T-helper 2 cell (primary cell): ENCODE results near the gene RAB30.
A peak's percentile ranks its signal among the peaks of the same experiment; 100 is the strongest.

ENCODE experiments used
- DNase-seq, 5 experiments: peaks; one replicate each; pipeline versions ENCODE4 v3.0.0 to v3.0.0-alpha.2; 2012 to 2022
- total RNA-seq, 2 donors: gene quantifications; one replicate each; lab custom pipeline; 2026; lab: John Stamatoyannopoulos, UW

Gene RAB30, protein sequence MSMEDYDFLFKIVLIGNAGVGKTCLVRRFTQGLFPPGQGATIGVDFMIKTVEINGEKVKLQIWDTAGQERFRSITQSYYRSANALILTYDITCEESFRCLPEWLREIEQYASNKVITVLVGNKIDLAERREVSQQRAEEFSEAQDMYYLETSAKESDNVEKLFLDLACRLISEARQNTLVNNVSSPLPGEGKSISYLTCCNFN
- 27.5 to 76.4 reads per million in 2 donors for total RNA-seq

DNA sequence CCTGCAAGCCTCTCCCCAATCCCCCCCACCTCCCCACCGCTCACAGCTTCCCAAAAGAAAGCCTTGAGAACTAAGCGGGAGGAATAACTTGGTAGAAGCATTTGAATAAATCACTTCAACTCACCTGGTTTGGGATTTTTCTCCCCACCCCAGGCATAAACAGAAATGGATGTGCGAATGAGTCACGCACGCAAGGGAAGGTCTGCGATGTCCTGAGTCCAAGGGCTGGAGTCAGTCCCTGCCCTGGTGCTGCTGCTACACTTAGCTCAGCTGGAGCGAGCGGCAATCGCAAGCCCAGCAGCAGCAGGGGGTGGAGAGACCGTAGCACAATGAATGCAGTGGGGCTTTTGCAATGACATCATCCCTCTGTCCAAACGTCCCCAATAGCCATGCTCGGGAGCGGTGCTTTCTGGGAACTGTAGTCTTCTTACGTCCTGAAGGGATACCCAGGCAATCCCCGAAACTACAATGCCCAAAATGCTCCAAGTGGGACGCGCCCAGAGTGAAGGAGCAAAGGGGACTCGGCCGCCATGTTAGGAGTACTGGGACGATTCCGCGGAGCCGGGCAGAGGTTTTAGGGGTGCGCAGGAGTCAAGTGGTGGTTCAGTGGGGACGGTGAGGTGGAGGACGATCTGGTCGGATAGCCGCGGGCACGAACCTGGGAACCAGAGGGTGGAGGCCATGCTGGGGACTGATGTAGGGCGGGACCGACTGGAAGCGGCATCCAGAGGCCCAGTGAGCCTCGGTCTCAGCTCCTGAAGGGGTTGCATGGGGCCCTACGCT, at the start of gene RAB30:
TSS of gene RAB30 (minus strand) at position 331 of the 783 bp plus-strand sequence. CDS start 74,581 bp downstream, outside the sequence.
- peak; percentile 66 to 99 (median 91) for DNase-seq

DNA sequence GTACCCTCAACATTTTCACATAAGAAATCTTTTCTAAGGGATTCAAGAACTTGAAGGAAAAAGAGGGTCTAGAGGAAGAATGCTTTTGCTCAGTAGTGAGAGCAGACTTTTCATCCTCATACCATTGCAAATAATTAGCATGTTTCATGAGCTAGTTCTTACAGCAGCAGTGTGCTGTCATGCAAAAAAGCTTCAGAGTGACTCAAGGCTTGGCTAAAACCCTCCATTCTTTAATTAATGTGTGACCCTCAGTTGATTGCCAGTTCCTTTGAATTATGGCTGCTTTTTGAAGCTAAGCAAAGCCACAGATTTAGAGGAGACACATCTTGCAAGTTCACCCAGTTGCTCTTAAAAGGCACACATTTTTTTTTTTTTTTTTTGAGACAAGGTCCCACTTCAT, 48.6 kb upstream of the RAB30 start:
- DNase-seq: no peak

GRCh38 chr11:83119216-83119615, 47.5 kb upstream of the RAB30 start:
- peak in 1 of 5 experiments; percentile 24 for DNase-seq

DNA sequence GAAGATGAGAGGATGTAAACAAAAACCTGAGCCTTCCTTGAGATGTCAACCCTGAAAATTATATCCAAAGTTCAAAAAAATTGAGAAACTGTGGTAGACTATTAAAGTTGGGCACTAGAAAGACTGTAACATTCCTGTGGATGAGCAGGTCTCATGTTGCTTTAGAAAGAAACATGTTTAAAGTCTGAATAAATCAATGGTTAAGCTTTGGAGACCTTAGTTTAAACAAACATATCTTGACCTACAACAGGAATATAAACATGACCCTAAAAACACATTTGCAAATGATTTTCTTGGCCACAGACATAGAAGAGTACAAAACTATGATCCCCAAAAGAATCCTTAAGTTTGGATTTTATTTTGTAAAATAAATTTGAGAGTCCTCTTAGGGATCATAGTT, 47.1 kb upstream of the RAB30 start:
- DNase-seq: no peak

- no peak for DNase-seq
Observed at GRCh38 chr11:83116015-83116641, 44.4 kb upstream of the RAB30 start.

GRCh38 chr11:83115551-83115950, 43.9 kb upstream of the RAB30 start:
- DNase-seq: no peak

DNA sequence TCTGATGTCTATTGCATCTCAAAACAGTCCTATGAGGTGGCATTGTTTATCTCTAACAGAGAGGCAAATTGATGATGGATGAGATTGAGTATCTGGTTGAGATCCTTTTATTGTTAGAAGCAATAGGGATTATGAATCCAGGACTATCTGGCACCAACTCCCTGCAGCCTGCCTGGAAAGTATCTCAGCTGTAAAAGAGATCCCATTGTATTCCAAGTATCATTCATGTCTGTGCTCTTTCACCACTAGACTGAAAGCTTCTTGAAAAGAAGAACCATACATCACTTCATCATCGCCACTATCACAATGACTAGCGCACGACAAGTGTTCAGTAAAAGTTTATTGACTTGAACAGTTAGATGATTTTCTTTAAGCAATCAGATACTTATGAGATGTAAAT, 43.3 kb upstream of the RAB30 start:
- no peak for DNase-seq

- DNase-seq: no peak
Observed at GRCh38 chr11:83112886-83113285, 41.2 kb upstream of the RAB30 start.

DNA sequence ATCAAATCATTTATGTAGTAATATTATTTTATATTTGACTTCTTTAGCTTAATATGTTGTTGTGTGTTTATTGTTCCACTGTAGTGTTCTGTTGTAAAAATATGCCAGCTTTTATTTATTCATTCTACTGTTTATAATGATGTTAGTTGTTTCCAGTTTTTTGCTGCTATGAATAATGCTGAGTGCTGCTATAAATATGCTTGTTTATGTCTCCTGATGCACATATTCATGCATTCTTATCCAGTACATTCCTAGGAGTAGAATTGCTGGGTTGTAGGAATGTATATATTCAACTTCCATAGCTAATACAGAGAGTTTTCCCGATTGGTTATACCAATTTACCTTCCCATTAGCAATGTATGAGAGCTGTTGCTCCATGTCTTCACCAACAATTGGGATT, 33.5 kb upstream of the RAB30 start:
- DNase-seq: no peak

GRCh38 chr11:83102834-83103233, 31.1 kb upstream of the RAB30 start:
- no peak for DNase-seq

GRCh38 chr11:83097429-83098075, 25.9 kb upstream of the RAB30 start:
- no peak for DNase-seq

- no peak for DNase-seq
Observed at GRCh38 chr11:83093634-83094033, 21.9 kb upstream of the RAB30 start.

DNA sequence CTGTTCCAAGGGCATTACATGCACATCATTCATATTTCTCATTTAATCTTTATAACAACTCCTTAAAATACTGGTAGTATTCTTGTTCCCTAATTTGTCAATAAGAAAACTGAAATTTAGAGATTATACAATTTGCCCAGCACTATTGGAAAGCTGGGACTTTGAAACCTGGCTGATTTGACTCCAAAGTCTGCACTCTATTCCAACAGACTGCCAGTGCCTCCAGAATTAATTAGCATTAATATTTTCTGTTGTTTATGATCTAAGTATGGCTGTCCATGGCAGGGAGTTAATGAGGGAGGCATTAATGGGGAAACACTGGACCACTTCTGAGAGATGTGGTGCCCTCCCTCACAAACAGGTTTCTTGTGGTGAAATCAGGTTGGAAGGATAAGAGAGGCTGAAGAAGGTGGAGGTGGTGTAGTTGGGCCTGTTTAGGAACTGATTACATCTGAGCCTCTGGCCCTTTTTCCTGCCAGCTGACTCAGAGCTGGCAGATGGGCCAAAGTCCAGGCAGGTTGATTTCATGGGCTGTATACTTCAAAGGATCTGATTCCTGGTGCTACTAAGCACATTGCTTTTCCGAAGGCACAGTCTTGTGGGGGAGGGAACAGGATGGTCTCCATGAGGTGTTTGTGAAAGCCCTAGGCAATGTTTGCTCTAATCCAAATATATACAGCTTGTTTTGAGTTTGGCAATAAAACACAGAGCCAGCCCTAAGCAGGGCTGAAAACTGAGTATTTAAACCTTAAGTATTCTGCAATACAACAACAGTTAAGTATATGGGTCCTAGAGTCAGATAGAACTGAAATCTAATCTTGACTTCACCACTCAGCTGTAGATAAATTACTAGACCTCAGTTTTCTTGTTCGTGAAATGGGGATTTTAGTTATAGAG, 21.0 kb upstream of the RAB30 start:
- DNase-seq: no peak

DNA sequence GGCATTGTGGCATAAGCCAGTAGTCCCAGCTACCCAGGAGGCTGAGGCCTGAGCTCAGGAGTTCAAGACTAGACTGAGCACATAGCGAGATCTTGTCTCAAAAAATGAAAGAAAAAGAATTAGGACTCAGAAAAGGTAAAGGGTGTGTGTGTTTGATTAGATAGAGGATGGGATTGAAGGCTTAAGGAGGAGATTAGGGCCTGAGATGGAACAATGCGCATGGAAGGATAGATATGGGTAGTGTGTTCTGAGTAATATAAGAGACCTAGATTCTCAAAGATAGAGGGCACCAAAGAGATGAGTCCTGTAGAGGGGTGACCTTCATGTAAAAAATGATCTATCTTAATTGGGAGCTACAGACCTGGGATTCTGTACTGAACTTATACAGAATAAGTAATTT, 17.3 kb upstream of the RAB30 start:
- peak in 1 of 5 experiments; percentile 7 for DNase-seq

DNA sequence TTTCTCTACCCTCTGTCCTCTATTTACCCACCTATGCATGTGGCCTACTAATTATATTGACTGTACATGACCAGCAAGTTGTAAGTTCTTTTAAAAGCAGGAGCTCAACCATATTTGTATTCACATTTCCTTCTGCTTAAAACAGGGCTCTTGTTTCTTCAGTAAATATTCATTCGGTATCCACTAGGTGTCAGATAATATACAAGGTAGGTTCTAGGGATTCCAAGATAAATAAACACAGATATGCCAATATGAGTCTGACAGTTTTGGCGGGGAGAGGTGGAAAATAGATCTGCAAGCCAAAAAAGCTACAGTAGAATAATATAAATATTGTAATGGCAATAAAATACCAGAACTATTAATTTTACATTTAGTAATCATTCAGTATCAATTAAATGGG, 15.3 kb upstream of the RAB30 start:
- DNase-seq: peak in 1 of 5 experiments; percentile 10

DNA sequence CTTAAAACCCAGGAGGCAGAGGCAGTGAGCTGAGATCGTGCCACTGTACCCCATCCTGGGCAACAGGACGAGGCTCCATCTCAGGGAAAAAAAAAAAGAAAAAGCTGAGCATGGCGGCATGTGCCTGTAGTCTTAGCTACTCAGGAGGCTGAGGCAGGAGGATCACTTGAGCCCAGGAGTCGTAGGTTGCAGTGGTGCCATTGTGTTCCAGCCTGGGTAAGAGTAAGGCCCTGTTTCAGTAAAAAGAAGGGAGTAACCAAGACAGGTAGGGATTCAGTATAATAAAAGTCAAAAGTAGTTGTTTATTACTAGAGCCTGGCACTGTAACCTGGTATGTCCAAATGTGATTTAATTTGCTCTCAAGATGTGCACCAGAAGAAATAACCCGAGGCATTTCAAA, 8.1 kb upstream of the RAB30 start:
- DNase-seq: no peak

DNA sequence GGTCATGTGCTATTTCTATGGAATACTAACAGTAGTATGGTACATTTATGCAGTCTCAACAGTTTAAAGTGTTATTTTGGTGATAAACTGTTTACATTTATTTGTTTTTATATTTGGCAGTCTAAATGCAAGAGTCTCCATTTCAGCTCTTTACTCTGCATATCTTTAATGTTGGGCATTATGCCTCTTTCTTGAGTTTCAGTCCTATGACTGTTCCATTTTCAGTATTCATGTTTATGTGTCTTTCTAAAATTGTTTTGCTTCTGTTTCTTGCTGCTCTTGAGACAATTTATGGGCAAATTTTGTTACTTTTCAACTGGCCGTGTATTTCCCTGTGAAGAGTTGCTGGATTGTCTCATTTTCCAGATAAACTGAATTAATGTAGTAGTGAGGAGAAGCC, 6.6 kb upstream of the RAB30 start:
- no peak for DNase-seq

DNA sequence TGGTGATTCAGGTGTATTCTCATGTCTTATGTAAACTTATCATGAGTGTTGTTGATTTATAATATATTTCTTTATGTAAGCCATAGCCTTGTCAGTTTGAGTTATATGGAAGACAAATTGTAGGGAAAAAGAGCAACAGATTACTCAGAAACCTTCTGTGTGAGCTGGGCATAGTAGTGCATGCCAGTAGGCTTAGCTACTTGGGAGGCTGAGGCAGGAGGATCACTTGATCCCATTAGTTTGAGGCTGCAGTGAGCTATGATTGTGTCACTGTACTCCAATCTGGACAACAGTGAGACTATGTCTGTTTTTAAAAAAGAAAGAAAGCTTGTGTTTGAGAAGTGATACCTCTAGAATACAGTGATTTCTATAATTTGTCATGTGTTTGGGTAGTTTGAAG, 2.2 kb upstream of the RAB30 start:
- no peak for DNase-seq

GRCh38 chr11:83073258-83073657, 1.6 kb upstream of the RAB30 start:
- DNase-seq: no peak

DNA sequence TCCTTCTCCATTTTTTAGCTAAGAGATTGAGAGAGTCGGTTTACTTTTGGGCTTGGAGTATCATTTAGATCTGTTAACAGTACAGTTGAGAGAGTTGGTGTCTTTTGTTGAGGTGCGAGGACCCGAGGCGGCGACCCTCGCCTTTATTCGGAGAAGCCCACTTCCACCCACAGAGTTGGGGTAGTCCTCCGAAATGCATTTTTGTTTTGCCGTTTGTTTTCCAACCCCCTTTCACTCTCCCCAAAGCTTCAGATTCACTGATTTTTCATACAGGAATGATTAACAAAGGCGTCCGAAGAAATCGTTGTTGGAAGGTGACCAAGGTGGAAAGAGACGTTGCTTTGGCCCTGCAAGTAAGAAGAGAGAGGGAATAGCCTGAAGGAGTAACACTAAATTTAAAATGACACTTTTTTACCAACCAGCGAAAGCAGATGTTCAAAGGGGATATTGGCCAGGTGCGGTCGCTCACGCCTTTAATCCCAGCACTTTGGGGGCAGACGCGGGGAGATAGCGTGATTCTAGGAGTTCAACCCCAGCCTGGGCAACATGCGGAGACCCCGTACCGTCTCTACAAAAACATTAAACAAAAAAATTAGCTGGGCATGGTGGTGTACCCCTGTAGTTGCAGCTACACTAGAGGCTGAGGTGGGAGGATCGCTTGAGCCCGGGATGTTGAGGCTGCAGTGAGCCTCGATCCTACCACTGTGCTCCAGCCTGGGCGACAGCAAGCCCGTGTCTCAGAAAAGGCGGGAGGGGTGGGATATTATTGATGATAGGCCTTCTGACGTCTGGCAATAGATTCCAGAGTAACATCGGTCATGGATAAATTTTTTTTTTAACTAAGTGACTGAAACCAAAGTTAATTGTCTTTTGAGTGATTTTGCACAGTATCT, 899 bp upstream of the RAB30 start:
- no peak for DNase-seq
